Type B pancreatic cell (in vitro differentiated cells): ENCODE results near the gene ZNF138. TPM values are rescaled to one million over a fixed set of nuclear protein-coding genes. Genes with fewer than 3 reads are reported as not detected.
A peak's percentile ranks its signal among the peaks of the same experiment; 100 is the strongest.

Experiments
- DNase-seq: peaks from one replicate; pipeline ENCODE4 v3.0.0; 2021; ENCODE audit warnings: mixed read lengths; ENCODE audit not compliant: unreplicated experiment; ENCODE audit errors: extremely low spot score
- H3K27ac Mint-ChIP-seq: 2 replicates; pipeline ENCODE4 v1.8.0; 2021; ENCODE audit warnings: mild to moderate bottlenecking, mixed read lengths
- H3K27me3 Mint-ChIP-seq: 2 replicates; pipeline ENCODE4 v1.8.0; 2021; ENCODE audit warnings: mixed read lengths
- H3K36me3 Mint-ChIP-seq: 2 replicates; pipeline ENCODE4 v1.8.0; 2021; ENCODE audit warnings: mixed read lengths
- H3K4me1 Mint-ChIP-seq: one replicate; pipeline ENCODE4 v1.8.0; 2021; ENCODE audit warnings: mixed read lengths; ENCODE audit not compliant: unreplicated experiment
- H3K4me3 Mint-ChIP-seq: 2 replicates; pipeline ENCODE4 v1.8.0; 2021; ENCODE audit warnings: mild to moderate bottlenecking, mixed read lengths
- H3K9me3 Mint-ChIP-seq: 2 replicates; pipeline ENCODE4 v1.8.0; 2021; ENCODE audit warnings: mixed read lengths
- total RNA-seq: library from RNA; stranded (reverse); gene quantifications from 2 replicates; pipeline ENCODE4 v1.2.1, GENCODE V29; 2021; ENCODE audit warnings: low replicate concordance
- TF ChIP-seq, protein P1 (sequence below): fragments of 200-600 bp; sonication (generic); conservative IDR thresholded peaks from 2 replicates; pipeline ENCODE4 v1.5.0; 2021; ENCODE audit warnings: antibody characterized with exemption, mild to moderate bottlenecking

The ZNF138 gene
- total RNA-seq, 1 donor from 2014 or later = 11.6 TPM

DNA sequence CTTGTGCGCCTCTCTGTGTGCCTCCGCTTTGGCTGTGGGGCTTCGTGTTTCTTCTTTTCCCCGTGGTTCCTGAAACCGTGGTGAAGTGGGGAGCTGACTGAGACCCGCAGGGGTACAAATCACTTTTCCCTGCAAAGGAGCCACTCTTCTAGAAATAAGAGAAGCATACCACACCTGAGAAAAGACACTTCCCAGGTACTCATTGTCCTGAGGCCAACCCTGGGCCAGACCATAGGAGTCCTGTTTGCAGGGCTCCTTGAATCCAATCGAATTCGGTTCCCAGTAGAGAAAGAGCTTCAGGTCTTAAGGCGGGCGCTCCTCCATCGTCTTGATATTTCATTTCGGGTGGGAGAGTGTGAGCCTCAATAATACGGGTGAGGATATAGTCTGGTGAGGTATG, 76.4 kb downstream of the ZNF138 start:
- TF ChIP-seq, protein P1, sequence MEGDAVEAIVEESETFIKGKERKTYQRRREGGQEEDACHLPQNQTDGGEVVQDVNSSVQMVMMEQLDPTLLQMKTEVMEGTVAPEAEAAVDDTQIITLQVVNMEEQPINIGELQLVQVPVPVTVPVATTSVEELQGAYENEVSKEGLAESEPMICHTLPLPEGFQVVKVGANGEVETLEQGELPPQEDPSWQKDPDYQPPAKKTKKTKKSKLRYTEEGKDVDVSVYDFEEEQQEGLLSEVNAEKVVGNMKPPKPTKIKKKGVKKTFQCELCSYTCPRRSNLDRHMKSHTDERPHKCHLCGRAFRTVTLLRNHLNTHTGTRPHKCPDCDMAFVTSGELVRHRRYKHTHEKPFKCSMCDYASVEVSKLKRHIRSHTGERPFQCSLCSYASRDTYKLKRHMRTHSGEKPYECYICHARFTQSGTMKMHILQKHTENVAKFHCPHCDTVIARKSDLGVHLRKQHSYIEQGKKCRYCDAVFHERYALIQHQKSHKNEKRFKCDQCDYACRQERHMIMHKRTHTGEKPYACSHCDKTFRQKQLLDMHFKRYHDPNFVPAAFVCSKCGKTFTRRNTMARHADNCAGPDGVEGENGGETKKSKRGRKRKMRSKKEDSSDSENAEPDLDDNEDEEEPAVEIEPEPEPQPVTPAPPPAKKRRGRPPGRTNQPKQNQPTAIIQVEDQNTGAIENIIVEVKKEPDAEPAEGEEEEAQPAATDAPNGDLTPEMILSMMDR = no peak

DNA sequence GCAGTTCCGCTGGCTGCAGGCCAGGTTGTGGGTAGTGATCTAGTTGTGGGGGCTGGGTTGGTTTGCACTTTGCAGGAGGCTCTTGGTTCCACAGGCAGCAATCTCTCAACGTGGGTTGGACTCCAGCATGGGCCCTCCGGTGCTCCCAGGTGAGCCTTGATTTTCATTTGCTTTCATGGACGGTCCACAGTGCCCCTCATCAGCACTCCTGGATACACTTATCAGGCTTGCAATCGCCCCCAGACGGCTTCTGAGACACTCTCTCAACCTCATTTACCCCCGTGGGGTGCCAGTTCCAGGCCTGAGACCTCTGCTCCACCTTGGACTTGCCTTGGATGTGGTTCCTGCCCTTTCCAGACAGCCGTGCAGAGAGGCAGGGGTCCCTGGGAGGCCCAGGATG, 77.5 kb downstream of the ZNF138 start:
- H3K4me1 Mint-ChIP-seq = no peaks in the 10 kb centered on the region
- TF ChIP-seq, protein P1 = no peak
- H3K9me3 Mint-ChIP-seq = no peaks in the 10 kb centered on the region
- no peak overlapping the region for H3K27ac Mint-ChIP-seq
- H3K36me3 Mint-ChIP-seq = no peaks in the 10 kb centered on the region
- no peaks in the 10 kb centered on the region for H3K27me3 Mint-ChIP-seq
- DNase-seq = peak; percentile 47
- no peak overlapping the region for H3K4me3 Mint-ChIP-seq

More for the DNA sequence above, 76.4 kb downstream of the ZNF138 start:
- H3K27ac Mint-ChIP-seq = no peak overlapping the region
- H3K4me3 Mint-ChIP-seq = no peak overlapping the region
- H3K36me3 Mint-ChIP-seq = no peaks in the 10 kb centered on the region
- H3K4me1 Mint-ChIP-seq = no peaks in the 10 kb centered on the region
- DNase-seq = peak; percentile 44
- H3K9me3 Mint-ChIP-seq = no peaks in the 10 kb centered on the region
- no peaks in the 10 kb centered on the region for H3K27me3 Mint-ChIP-seq

DNA sequence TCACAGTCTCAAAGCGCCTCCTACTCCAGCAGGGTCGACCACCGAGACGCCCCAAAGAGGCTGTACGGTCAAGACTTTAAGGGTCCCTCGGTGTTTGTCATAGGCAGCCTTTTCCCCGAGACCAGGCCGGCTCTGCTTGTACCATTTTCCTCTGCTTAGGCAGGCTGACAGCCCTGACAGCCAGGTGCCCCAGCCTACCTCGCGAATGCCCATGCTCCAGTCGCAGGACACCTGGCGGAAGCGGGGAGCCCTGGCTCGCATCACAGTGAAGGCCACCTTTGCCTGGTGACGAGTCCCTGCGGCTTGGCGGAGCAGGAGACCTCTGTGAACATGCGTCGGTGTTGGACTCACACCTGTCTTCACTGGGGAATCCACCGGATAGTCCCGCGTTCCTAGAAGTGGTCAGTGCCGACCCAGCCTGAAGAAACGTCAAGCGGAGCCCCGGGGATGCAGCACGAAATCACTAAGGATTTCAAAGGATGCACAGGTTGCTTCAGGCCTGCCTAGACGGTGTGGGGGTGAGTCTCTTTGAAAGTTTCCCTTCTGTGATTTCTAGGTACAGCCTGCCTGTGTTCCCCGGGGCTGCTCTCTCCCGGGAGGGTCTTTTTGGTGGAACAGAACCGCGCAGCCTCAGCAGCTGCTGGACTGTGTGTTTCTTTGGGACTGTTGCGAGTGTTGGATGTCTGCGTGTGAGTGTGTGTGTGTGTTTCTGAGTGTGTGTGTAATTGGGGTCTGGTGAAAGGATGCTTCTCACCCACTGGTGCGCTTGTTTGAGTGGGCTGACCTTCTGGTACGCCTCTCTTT, 78.3 kb downstream of the ZNF138 start:
- DNase-seq = peak; percentile 64
- no peaks in the 10 kb centered on the region for H3K9me3 Mint-ChIP-seq

DNA sequence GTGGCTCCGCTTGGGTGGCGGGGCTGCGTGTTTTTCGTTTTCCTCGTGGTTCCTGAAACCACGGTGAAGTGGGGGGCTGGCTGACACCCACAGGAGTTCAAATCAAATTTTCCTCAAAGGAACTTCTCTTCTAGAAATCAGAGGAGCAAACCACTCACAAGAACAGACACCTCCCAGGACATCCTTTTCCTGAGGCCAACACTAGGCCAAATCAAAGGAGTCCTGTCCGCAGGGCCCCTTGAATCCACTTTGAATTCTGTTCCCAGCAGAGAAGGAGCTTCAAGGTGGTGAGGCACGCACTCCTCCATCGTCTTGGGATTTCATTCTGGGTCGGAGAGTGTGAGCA, 78.9 kb downstream of the ZNF138 start:
- Mint-ChIP-seq H3K4me1 (no peaks in the 10 kb centered on the region), H3K4me3 (no peak overlapping the region), H3K27ac (no peak overlapping the region), H3K27me3 (peaks cover 5% of the 10 kb centered on the region), H3K36me3 (no peaks in the 10 kb centered on the region), H3K9me3 (no peaks in the 10 kb centered on the region)
- TF ChIP-seq, protein P1 = no peak
- peak; percentile 25 for DNase-seq

More for the DNA sequence above, 78.3 kb downstream of the ZNF138 start:
- peaks cover 5% of the 10 kb centered on the region for H3K27me3 Mint-ChIP-seq
- H3K27ac Mint-ChIP-seq = no peak overlapping the region
- H3K4me1 Mint-ChIP-seq = no peaks in the 10 kb centered on the region
- no peaks in the 10 kb centered on the region for H3K36me3 Mint-ChIP-seq
- TF ChIP-seq, protein P1 = no peak
- H3K4me3 Mint-ChIP-seq = no peak overlapping the region

DNA sequence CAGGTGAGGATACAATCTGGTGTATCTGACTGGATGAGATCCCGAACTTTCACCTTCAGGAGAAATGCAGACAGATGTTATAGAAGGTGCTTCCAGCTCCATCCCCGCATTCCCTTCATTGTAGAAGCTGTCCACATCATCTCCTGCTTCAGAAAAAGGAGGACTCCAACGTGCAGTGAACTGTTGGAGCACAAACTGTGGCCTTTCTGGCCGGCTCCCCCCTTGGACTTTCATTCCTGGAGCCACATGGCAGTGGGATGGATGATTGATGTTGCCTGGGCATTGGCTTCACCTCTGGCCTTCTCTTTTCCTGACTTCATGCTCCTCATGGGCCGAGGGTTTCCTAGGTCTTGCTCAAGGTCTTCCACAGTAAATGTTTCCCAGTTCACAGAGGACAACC, 79.3 kb downstream of the ZNF138 start:
- peaks cover 5% of the 10 kb centered on the region for H3K27me3 Mint-ChIP-seq

More for the DNA sequence above, 79.3 kb downstream of the ZNF138 start:
- TF ChIP-seq, protein P1 = no peak
- H3K9me3 Mint-ChIP-seq = no peaks in the 10 kb centered on the region
- H3K36me3 Mint-ChIP-seq = no peaks in the 10 kb centered on the region
- DNase-seq = no peak
- H3K4me1 Mint-ChIP-seq = no peaks in the 10 kb centered on the region
- no peak overlapping the region for H3K27ac Mint-ChIP-seq
- no peak overlapping the region for H3K4me3 Mint-ChIP-seq
